ENCODE data around the gene DMWD. TPM values are rescaled to one million over a fixed set of nuclear protein-coding genes. Genes with fewer than 3 reads are reported as not detected.

Gene DMWD
- total RNA-seq, 1 experiment from 2014 or later = 76.9 TPM

- no TSS peak for BruUV-seq (replicated peaks)
- no peak overlapping the region for H3K4me3 Mint-ChIP-seq (ENCODE audit: low read depth, unreplicated experiment)
- peak; percentile 78 for DNase-seq
- H3K27me3 Mint-ChIP-seq (ENCODE audit: unreplicated experiment) = no peaks in the 10 kb centered on the region
- CTCF ChIA-PET = interaction anchor here (0.6 to 3.4 kb wide), 4 partner anchors 9 to 225 kb away, joined by 3 to 17 read pairs (median 10); partner anchors contain the start of gene SIX5
- no peak for TF ChIP-seq CTCF (IDR thresholded peaks at IDR 0.05; ENCODE audit: unreplicated experiment)
- H3K36me3 Mint-ChIP-seq (ENCODE audit: insufficient read depth, unreplicated experiment) = peaks cover 69% of the 10 kb centered on the region
- intact Hi-C loops (cut with micrococcal nuclease; ENCODE audit: unreplicated experiment) = no loop called here
- peaks cover 17% of the 10 kb centered on the region for H3K4me1 Mint-ChIP-seq (ENCODE audit: low read depth, unreplicated experiment)
- H3K27ac Mint-ChIP-seq (ENCODE audit: unreplicated experiment) = peak overlapping the region; percentile 12
- H3K9me3 Mint-ChIP-seq (ENCODE audit: low read depth, unreplicated experiment) = no peaks in the 10 kb centered on the region
These were observed 11.2 kb downstream of the DMWD start for GRCh38 chr19:45781214-45782161.

- Mint-ChIP-seq H3K4me1 (ENCODE audit: low read depth, unreplicated experiment) (peaks cover 17% of the 10 kb centered on the region), H3K36me3 (ENCODE audit: insufficient read depth, unreplicated experiment) (peaks cover 62% of the 10 kb centered on the region), H3K4me3 (ENCODE audit: low read depth, unreplicated experiment) (no peak overlapping the region), H3K27me3 (ENCODE audit: unreplicated experiment) (no peaks in the 10 kb centered on the region), H3K27ac (ENCODE audit: unreplicated experiment) (peak overlapping the region; percentile 12), H3K9me3 (ENCODE audit: low read depth, unreplicated experiment) (no peaks in the 10 kb centered on the region)
- DNase-seq = no peak
- no TSS peak for BruUV-seq (replicated peaks)
- no peak for TF ChIP-seq CTCF (IDR thresholded peaks at IDR 0.05; ENCODE audit: unreplicated experiment)
- CTCF ChIA-PET = interaction anchor here (0.6 to 3.4 kb wide), 3 partner anchors 8 to 224 kb away, joined by 3 to 17 read pairs (median 8); partner anchors contain the start of gene SIX5
- intact Hi-C loops (cut with micrococcal nuclease; ENCODE audit: unreplicated experiment) = no loop called here
These were observed 12.0 kb downstream of the DMWD start for GRCh38 chr19:45780448-45781213.

- BruUV-seq (replicated peaks) = no TSS peak
- peaks cover 58% of the 10 kb centered on the region for H3K36me3 Mint-ChIP-seq (ENCODE audit: insufficient read depth, unreplicated experiment)
- no peak for DNase-seq
- CTCF ChIA-PET = no interaction called here
- H3K27me3 Mint-ChIP-seq (ENCODE audit: unreplicated experiment) = no peaks in the 10 kb centered on the region
- H3K4me1 Mint-ChIP-seq (ENCODE audit: low read depth, unreplicated experiment) = peaks cover 17% of the 10 kb centered on the region
- intact Hi-C loops (cut with micrococcal nuclease; ENCODE audit: unreplicated experiment) = no loop called here
- H3K9me3 Mint-ChIP-seq (ENCODE audit: low read depth, unreplicated experiment) = no peaks in the 10 kb centered on the region
- peak overlapping the region; percentile 18 for H3K27ac Mint-ChIP-seq (ENCODE audit: unreplicated experiment)
- H3K4me3 Mint-ChIP-seq (ENCODE audit: low read depth, unreplicated experiment) = no peak overlapping the region
- no peak for TF ChIP-seq CTCF (IDR thresholded peaks at IDR 0.05; ENCODE audit: unreplicated experiment)
These were observed 12.5 kb downstream of the DMWD start for GRCh38 chr19:45780146-45780447.

- TF ChIP-seq CTCF (IDR thresholded peaks at IDR 0.05; ENCODE audit: unreplicated experiment) = no peak
- H3K27me3 Mint-ChIP-seq (ENCODE audit: unreplicated experiment) = no peaks in the 10 kb centered on the region
- CTCF ChIA-PET = interaction anchor here (0.7 kb wide), 1 partner anchor 13 kb away, joined by 4 read pairs; the partner anchor contains the start of gene DMWD
- peaks cover 63% of the 10 kb centered on the region for H3K36me3 Mint-ChIP-seq (ENCODE audit: insufficient read depth, unreplicated experiment)
- no TSS peak for BruUV-seq (replicated peaks)
- H3K9me3 Mint-ChIP-seq (ENCODE audit: low read depth, unreplicated experiment) = no peaks in the 10 kb centered on the region
- DNase-seq = peak; percentile 41
- H3K27ac Mint-ChIP-seq (ENCODE audit: unreplicated experiment) = peak overlapping the region; percentile 18
- intact Hi-C loops (cut with micrococcal nuclease; ENCODE audit: unreplicated experiment) = no loop called here
- peaks cover 17% of the 10 kb centered on the region for H3K4me1 Mint-ChIP-seq (ENCODE audit: low read depth, unreplicated experiment)
- H3K4me3 Mint-ChIP-seq (ENCODE audit: low read depth, unreplicated experiment) = no peak overlapping the region
These were observed 13.2 kb downstream of the DMWD start for GRCh38 chr19:45779231-45780145.

Data from Calu3 (cell line).